ENCODE results near the gene RNF169. TPM values are rescaled to one million over a fixed set of nuclear protein-coding genes. Genes with fewer than 3 reads are reported as not detected.

Gene RNF169, protein sequence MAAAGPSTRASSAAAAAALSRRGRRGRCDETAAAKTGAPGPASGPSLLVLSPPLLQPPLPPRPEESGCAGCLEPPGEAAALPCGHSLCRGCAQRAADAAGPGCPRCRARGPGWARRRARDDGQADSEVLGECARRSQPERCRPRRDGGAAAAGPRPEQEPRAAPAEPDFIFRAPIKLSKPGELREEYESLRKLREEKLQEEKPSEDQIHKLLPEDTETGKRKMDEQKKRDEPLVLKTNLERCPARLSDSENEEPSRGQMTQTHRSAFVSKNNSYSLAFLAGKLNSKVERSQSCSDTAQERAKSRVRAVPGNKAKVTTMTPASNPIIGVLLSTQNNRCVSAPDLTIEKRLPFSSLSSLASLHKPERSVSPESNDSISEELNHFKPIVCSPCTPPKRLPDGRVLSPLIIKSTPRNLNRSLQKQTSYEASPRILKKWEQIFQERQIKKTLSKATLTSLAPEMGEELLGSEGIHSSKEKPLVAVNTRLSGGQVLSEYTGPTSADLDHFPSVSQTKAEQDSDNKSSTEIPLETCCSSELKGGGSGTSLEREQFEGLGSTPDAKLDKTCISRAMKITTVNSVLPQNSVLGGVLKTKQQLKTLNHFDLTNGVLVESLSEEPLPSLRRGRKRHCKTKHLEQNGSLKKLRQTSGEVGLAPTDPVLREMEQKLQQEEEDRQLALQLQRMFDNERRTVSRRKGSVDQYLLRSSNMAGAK
- 16.1 and 16.3 TPM in 2 replicates for total RNA-seq

DNA sequence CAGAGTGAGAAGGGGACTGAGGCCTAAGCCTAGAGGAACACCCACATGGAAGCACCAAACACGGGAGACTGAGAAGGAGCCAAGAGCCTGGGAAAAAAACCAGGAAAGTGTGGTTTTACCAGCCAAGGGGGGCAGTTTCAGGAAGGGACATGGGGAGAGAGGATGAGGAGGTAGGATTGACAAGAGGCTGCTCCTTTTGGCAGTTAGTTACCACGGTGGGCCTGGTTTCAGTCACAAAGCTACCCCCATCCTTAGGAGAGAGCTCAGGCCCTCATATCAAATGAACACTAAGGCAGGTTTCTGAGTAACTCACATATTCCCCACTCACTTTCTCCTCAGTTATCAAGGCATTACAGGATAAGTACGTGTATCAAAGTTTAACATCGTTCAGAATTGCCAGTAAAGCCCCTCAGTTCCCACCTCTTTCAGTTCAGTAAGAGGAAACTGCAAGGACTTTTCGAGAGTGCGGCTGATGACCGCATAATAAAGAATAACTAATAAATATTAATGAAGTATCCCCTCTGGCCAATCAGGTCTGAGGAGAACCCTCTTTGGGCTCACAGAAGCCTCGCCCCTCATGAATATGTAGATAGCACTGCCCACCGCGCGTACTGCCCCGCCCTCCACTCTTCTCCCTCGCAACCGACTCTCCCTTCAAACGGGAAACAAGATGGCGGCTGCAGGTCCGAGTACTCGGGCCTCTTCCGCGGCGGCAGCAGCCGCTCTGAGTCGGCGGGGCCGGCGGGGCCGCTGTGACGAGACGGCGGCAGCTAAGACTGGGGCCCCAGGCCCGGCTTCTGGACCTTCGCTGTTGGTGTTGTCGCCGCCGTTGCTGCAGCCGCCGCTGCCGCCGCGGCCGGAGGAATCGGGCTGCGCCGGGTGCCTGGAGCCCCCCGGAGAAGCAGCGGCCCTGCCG, at the start of gene RNF169:
TSS of gene RNF169 (plus strand) at position 639 of the 916 bp plus-strand sequence. CDS start at position 671, 32 bp downstream.
- intact Hi-C loops (cut with micrococcal nuclease) = loop anchor here (1.0 to 2.0 kb wide), 9 partner anchors 9 to 969 kb away; partner anchors contain the start of genes C2CD3, LIPT2, NEU3 and PGM2L1

- intact Hi-C loops (cut with micrococcal nuclease) = no loop called here
Measured at GRCh38 chr11:74699615-74700396, 48.8 kb upstream of the RNF169 start.

- intact Hi-C loops (cut with micrococcal nuclease) = no loop called here
Measured at GRCh38 chr11:74701351-74701750, 47.3 kb upstream of the RNF169 start.

GRCh38 chr11:74702383-74703007, 46.2 kb upstream of the RNF169 start:
- intact Hi-C loops (cut with micrococcal nuclease) = loop anchor here (1.0 kb wide), 3 partner anchors 24 to 168 kb away; no protein-coding TSS in a partner anchor

DNA sequence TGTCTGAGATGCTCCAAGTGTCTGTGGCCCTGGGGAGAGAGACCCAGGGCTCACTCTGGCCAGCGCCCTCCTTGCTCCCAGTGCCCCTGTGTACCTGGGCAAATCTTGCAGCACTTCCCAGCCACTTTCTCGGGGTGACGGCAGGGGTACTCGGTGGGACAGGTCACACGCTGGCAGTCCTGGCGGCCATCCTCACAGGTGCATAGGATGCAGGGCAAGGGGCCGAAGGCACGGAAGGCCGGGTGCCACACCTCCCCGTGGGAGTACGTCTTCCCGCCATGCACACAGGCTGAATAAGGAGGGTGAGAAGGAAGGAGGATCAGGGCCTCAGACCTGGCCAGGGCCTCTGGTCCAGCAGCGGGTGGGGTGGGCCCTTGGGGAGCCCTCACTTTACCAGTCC, 45.4 kb upstream of the RNF169 start:
- intact Hi-C loops (cut with micrococcal nuclease) = no loop called here

- intact Hi-C loops (cut with micrococcal nuclease) = no loop called here
Measured at GRCh38 chr11:74707182-74707581, 41.5 kb upstream of the RNF169 start.

GRCh38 chr11:74707602-74708510, 40.8 kb upstream of the RNF169 start:
- intact Hi-C loops (cut with micrococcal nuclease) = no loop called here

DNA sequence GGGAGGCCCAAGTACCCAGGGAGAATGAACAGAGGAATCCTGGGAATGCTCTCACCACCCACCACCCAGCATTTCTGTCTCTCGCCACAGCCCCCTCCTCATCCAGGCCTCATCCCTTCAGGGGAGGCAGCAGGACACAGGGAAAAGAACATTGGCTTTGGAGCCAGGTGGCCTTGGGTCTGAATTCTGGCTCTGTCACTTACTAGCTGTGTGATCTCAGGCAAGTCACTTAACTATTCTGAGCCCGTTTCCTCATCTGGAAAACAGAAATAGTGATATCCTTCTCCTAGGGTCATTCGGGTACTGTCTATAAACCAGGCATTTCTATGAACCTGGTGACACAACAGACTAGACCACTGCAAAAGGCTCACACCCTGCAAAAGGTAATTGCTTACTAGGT, 39.5 kb upstream of the RNF169 start:
- intact Hi-C loops (cut with micrococcal nuclease) = no loop called here

GRCh38 chr11:74710281-74710938, 38.2 kb upstream of the RNF169 start:
- intact Hi-C loops (cut with micrococcal nuclease) = no loop called here

- intact Hi-C loops (cut with micrococcal nuclease) = no loop called here
Measured at GRCh38 chr11:74713686-74714085, 35.0 kb upstream of the RNF169 start.

GRCh38 chr11:74714904-74715303, 33.7 kb upstream of the RNF169 start:
- intact Hi-C loops (cut with micrococcal nuclease) = no loop called here

GRCh38 chr11:74717221-74717969, 31.3 kb upstream of the RNF169 start:
- intact Hi-C loops (cut with micrococcal nuclease) = no loop called here

DNA sequence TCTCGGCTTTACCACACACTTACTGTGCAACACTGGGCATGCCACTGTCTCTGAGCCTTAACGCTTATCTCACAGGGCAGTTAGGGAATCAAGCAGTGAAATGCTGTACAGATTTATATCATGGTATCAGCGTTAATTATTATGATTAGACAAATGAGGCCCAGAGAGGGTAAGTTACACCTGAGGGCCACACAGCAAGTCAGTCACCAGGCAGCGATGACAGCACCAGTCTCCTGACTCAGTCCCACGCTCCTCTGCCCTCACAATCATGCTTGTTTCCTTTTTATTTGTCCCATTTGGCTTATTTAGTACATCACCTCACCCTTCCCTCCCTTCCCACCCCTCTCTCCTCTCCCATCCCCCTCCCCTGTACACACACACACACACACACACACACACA, 29.6 kb upstream of the RNF169 start:
- intact Hi-C loops (cut with micrococcal nuclease) = no loop called here

DNA sequence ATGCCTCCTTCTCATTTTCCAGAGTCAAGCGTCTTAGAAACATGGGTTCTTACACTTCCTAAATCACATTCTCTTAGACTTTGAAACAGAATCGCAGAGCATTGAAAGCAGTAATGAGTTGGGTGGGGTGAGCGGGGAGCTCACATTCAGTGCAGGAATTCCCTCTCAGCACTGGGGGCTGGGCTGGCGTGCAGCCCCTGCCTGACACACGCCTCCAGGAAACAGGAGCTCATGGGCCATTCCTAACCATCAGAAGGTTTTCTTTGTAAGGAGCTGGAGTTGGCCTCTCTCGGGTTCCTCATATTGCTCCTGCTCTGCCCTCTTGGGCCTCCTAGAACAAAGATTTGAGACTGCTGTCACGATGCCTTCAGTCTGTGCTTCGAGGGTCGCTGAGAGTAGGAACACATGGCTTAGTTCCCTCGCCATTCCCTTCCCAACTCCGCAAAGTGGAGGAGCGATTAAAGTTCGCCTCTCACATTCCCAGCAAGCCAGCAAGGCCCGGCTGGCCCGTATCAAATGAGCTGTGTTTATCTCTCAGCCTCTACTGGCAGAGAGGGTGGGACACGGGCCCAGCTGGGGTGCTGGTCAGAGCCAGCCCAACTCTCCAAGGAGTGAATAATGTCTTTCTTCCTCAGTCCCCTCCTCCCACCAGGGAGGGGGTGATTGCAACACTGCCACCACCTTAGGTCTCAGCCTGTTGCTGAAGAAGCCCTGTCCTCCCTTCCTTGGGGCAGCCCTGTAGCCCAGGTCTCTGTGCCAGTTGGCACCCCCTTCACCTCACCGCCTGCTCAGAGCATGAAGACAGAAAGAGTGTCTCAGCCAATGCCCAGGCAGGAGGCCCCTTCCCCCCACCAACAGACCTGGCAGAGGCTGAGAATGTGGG, 27.8 kb upstream of the RNF169 start:
- intact Hi-C loops (cut with micrococcal nuclease) = no loop called here

- intact Hi-C loops (cut with micrococcal nuclease) = no loop called here
Measured at GRCh38 chr11:74721479-74721835, 27.2 kb upstream of the RNF169 start.

DNA sequence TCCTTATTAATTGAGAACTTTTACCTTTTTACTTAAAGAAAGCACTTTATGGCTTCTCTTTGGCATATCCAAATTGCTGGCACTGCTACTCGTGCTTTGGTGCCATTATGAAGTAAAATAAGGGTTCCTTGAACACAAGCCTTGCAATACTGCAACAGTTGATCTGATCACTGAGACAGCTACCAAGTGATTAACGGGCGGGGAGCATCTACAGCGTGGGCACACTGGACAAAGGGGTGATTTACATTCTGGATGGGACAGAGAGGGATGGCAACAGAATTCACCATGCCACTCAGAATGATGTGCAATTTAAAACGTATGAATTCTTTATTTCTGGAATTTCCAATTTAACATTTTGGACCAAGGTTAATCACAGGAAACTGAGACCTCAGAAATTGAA, 25.1 kb upstream of the RNF169 start:
- intact Hi-C loops (cut with micrococcal nuclease) = no loop called here

DNA sequence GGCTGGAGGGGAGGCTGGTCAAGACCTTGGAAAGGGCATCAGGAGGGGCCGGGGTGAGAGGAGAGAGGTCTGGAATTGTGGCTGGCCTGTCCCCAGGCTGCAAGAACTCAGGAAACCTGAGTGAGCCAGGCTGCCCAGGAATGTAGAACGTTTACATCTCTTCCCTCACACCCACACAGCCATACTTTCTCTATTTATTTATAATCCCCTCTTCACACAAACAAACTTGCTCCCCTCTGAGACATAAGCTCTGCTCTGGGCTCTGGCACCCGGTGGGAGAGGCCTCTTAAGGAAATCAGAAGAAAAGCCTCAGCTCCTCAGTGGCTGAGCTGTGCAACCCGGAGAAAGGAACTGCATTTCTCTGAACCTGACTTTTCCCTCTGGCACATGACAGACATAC, 22.9 kb upstream of the RNF169 start:
- intact Hi-C loops (cut with micrococcal nuclease) = loop anchor here (1.0 kb wide), 2 partner anchors 23 to 272 kb away; no protein-coding TSS in a partner anchor

All from T-helper 1 cell treated with Interleukin-12 subunit alpha and Interleukin-12 subunit beta and Interleukin-4 antibody, amounts not matched to agents 30 ng/mL and 1 ng/mL, for 36 hours (primary cell).